Right kidney (tissue), 1 donor: Measurements from ENCODE around the gene NSUN2.
"Not testable (repeated sequence)": the region's sequence is repeated elsewhere in the genome, so short reads cannot be mapped to it uniquely, and the experiment has no call there.

Experiments used
- DNase-seq: peaks from one replicate; pipeline ENCODE4 v3.0.0-alpha.2; 2016

Gene NSUN2

DNA sequence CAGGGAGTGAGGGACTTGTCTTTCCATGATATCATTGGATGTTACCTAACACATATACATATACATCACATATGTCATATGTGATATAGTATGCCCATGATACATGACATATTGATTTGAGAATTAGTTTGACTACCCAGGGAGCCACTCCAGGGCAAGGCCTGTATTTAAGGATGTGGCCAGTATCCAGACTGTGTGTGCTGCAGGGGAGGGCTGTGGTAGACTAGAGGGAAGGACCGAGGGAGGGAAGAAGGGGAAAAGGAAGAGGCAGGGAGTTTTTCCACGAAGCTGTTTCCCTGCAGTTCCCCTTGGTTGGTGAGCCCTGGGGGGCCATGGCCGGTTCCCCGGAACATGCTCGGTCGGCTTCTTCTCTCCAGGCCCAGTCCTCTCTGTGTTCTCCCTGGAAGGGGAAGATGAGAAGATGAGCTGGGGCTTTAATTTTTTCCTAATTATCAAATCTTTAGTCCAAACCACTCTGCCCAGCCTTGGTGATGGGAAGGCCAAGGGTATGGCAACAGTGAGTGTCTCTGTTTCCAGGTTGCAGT lies 48.7 kb downstream of the NSUN2 start:
- no peak for DNase-seq

DNA sequence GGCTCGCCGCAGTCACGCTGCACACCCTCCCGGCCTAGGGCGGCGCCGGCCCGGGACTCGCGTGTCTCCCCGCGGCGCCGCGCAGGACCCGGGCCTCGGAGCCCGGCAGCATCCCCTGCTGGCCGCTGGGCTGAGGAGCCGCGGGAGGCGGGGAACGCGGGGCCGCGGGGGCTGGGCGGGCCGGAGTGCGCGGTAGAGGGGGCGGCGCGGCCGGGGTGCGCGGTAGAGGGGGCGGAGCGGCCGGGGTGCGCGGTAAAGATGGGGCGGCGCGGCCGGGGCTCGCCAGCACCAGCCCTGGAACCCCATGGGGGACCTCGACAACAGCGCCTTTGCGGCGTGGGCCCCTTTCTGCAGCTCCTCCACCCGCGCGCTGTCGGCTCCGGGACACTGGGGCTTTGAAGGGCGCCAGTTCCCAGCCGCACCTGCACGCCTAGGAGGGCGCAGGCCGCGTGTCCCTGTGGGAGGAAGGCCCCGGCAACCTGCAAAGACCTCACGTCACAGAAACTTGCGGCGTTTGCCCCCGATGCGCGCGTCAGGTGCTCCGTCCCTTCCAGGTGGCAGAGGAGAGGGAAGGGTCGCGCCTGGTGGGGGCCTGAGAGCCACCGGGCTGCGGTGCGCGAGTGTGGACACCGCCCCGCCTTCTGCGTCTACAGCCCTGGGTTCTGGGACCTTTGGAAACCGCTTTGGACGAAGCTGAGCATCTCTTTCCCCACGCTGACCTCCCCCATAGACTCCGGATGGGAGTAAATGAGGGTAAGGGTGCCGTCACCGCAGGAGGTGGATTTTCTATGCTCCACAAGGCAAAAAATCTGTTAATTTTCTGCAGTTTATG lies 49.6 kb downstream of the NSUN2 start:
- peak; percentile 61 for DNase-seq

DNA sequence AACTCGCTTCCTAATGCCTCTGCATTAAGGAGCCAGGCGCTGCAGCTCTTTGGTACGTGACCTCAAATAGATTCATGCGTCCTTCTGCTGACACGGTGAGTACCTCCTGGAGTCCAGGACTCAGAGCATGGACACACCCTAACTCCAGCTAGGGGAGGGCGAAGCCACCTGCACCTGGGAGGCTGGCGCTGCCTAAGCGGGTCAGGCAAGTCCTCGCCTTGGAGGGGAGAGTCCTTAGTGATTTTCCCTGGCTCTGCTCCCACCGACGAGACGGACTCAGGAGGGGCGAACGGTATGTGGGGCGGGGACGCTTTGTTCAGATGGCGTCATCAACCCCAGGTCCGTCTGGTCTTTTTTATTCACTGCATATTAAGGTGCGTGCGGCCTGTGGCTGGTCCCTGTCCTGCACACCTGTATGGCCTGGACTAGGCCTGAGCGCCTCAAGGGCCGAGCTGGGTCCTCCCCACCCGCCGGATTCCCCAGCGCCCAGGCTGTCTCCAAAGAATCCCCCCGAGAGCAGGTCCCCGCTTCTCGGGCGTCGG lies 50.3 kb downstream of the NSUN2 start:
- DNase-seq, result peak; percentile 46

DNA sequence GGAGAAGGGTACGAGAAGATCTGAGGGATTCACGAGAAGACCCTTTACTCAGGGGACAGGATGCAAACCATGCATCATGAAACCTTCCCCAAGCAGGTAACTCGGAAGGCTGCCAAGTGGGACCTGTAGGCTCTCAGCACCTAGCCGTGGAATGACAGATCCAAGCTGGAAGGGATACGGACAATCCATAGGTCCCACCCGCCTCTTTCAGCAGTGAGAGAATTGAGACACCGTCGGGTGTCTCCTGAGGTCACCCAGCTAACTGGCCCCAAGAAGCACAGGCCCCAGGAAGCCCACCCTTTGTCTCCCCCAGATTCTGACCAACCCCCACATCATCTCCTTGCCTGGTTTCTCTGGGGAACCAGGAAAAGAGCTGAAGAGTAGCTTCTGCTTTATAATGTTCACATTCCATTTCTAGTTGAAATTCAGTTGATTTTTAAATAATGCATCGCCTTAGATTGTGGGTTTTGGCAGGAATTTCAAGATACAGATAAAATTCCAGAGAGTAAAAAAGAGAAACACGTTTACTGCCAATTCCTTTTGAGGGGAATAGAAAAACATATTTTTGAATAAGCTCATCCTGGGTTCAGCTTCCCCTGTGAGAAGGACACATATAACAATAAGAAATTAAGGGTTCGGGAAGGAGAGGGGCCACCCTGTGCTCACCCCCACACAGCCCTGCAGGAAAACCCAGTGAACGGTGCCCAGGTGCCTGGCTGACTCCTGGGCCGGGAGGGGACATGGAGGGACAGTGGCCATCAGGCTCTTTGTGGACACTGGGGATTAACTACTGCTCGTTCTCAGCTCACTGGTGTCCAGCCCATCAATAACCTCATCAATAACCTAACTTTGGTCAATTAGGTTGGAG lies 51.1 kb downstream of the NSUN2 start:
- no peak for DNase-seq

DNA sequence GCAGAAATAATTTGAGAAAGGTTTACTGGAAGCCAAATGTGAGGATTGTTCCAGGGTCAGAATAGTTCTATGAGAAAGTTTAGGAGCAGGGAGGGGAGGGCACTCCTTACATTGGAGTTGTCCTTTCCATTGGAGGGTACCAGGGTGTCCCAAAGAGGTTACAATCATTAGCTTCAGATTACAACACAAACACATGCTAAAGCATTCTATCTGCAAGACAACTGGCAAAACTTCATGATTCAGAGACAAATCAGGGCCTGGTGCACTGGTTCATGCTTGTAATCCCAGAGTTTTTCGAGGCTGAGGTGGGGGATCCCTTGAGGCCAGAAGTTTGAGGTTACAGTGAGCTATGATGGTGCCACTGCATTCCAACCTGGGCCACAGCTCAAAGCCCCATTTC lies 51.8 kb downstream of the NSUN2 start:
- no peak for DNase-seq

DNA sequence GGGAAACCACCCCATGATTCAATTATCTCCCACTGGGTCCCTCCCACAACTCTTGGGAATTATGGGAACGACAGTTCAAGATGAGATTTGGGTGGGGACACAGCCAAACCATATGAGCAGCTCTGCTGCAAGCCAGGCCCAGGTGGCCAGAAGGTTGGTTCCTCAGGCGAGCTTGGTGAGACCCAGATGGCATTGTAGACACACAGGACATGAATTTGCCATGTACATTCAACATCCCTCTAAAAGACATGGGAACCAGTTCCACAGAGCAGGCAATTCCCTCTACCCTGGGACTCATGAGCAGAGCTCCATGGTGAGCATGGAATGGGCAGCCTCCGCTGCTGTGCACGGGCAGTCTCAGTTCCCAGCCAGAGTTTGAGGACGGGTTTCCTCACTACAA lies 53.3 kb downstream of the NSUN2 start:
- DNase-seq, result no peak

DNA sequence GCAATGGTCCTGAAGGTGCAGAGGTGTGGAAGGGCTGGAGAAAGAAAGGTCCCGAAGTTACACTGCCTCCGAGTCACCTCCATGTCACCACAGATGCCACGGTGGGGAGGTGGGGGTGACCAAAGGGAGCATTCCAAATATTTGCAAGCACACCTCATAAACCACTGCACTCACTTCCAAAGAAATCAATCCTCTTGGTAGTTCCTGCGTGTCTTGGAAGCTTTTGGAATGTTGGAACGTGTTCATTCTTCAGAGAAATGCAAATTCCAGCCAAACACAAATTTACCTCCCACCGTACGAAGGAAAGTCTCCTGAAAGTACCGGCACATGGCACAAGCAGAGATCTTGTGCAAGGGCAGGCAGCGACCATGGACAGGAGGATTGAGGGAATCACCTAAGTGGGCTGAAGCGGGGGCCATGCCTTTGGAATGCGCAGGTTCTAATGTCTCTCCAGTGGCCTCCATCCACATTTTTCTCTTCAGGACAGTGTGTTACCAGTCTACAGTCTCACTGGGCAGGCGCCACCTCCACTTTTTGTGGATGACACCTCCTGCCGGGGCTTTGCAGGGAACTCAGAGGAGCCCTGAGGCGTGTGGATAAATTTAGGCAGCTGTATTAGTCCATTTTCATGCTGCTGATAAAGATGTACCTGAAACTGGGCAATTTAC lies 54.0 kb downstream of the NSUN2 start:
- no peak for DNase-seq

DNA sequence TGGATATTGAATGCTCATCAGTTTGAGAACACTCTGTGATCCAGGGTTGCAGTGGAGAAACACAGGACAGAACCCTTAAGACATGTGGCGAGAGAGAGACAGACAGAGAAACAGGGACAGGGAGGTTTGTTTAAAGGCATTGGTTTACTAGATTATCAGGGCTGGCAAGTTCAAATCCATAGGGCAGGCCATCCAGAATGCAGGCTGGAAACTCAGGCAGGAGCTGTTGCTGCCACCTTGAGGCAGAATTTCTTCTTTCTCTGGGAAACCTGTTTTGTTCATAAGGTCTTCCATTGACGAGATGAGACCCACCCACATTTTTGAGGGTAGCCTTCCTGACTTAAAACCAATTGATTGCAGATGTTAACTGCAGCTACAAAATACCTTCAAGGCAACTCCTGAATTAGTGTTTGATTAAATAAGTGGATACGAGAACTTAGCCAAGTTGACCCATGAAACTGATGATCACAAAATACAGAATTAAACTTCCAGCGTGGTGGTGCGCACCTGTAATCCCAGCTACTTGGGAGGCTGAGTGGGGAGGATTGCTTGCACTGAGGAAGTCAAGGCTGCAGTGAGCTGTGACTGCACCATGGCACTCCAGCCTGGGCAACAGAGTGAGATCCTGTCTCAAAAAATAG lies 55.9 kb downstream of the NSUN2 start:
- DNase-seq, result no peak

DNA sequence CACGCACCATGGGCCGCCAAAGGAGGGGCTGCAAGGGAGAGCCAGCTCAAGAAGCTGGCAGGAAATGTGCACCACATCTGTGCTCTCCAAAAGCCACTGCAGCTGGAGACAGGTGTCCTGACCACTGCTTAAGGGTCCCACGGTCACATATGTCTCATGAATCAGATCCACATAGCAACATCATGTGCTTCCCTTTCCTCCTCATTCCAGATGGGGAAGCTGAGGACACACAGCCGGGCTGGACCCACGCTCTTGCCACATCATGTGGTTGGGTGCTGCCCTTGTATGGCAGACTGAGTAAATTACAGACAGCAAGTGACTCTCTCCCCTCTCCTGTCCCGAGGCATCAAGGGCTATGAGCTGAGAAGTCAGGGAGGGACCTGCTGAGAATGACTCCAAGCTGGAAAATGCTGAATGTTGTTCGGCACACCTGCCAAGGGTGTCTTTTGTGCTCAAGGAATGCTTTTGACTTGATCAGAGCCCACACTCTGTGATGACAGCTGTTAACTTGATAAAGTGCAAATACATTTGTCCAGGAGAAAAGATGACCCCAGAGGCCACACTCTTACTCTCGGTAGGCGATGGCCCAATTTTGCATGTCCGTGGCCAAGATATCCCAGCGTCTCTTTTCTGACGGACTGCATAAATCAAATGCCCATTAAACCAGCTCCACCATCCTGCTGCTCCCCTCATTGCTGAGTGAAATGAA lies 58.2 kb downstream of the NSUN2 start:
- DNase-seq, result no peak

DNA sequence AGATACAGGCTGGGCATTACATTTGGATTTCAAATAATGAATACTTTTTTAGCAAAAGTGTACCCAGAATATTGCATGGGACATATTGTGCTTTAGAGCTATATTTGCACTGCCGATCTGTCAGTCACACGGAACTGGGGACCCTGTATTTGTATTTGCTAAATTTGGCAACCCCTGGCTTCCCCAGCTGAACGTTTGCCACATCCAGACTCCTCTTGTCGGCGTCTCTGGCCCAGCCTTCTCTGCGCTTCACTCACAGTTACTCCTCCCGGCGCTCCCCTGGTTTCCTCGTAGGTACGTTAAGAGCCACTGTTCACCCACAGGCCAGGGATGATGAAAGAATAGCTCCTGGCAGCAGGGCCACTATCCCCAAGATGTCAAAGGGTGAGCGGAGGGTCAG lies 58.7 kb downstream of the NSUN2 start:
- DNase-seq, result no peak

DNA sequence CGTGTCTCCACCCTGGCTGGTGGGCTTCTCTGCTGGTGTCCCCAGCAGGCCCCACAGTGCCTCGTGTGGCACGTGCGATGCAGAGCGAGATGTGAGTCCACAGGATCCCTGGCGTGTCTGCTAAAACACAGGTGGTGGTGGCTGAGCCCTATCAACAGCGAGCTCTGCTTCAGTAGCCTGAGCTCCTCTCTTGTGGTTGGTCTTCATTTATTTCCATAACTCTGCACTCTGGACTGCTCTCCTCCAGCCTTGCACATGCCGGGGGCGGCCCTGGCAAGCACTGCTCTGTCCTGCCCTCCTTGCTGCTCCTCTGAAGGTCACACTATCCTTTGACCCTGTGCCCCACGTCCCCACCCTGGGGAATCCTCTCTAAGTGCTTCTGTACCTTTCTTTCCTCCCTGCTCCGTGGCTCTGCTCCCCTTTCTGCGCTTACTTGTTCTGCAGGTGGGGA lies 59.2 kb downstream of the NSUN2 start:
- no peak for DNase-seq

DNA sequence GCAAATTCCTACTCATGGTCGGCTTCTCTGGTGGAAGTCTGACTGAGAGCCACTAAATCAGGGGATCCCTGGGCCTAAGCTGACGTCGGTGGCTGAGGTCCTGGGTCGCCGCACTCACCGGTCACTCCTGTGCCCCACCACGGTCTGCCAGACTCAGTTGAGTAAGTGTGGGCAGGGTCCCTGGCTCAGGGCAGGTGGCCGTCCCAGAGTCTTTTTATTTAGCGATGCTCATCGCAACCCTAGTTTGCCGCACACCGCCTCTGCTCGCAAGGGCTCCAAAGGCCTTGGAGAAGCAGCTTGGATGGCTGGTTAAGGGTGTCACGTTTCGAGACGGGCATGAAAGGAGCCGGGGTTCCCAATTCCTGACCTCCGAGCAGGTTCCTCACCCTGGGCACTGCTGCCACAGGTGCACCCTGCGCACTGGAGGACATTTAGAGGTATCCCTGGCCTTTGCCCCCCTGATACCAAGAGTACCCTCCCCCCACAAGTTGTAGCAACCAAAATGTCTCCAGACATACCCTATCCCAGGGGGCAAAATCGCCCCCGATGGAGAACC lies 59.9 kb downstream of the NSUN2 start:
- DNase-seq, result no peak

DNA sequence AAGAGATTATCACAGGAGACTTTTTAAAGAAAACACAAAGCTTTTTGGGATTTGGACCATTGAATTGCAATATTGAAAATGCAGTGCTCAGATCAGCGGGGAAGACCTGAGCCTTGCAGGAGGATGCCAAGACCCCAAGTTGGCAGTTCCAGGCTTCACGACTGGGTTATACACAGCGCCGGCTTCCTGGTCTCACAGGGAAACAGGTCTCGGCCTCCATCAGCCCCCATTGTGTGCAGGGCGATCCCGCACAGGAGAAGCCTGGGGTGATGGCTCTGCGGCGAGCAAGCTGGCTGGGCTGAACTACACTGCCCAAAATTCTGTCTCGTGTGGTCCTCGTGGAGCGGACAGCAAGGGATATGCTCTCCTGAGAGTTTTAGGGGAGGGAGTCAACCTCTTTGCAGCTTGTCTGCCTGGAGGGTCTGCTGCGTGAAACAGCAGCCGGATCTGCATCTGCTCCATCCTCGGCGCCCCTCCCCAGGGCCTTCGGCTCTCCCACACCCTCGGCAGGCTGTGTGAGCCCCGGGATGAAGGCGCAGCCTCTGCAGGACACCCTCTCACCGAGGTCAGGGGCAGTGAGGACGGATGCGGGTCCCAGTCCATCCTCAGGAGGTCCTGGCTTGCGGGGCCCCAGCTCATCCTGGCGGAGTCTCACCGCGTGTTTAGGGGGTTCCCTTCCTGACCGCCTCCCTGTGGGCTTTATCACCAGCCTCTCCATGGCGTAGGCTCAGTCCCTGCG lies 60.6 kb downstream of the NSUN2 start:
- DNase-seq, result no peak

DNA sequence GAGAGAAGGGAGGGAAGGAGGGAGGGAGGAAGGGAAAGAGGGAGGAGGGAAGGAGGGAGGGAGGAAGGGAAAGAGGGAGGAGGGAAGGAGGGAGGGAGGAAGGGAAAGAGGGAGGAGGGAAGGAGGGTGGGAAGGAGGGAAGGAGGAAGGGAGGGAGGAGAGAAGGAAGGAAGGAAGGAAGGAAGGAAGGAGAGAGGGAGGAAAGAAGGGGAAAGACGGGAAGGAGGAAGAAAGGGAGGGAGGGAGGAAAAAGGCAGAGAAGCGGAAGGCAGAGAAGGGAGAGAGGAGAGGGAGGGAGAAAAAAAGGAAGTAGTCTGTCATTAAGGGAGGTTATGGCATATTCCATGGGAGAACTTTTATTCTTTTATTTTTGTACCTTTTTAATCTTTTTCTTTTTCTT lies 61.2 kb downstream of the NSUN2 start:
- DNase-seq, result not testable (repeated sequence)

DNA sequence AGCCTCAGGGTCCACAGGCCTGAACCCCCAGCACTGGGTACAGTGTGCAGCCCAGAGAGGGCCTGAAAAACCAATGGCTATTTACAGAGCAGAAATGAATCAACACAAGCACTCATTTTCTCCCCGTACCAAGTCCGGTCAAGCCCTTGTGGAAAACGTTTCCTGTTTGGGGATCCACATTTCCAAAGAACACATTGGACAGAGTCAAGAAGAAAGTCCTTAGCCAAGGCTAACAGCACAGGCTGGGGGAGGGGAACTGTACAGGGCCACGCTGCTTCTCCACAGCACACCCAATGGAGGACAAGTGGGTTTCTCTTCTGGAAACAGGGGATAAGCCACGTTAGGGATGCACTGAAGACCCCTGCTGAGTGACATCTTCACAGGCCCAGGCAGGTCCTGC lies 62.3 kb downstream of the NSUN2 start:
- DNase-seq, result no peak

DNA sequence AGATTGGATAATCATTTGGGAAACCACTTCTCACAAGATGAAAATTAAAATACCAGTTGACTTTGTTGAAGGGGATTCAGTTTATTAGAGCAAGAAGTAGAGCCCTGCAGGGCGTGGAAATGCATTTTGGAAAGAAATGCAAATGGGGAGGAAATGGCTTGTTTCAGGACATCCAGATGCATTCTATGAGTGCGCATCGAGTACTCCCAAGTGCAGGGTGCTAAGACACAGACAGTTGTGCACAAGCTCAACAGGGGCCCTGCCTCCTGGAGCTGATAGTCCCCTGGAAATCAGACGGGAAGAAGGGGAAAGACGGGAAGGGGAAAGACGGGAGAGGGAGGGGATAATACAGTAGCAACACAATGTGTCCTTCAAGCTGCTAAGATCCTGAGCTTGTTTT lies 64.0 kb downstream of the NSUN2 start:
- DNase-seq, result no peak

DNA sequence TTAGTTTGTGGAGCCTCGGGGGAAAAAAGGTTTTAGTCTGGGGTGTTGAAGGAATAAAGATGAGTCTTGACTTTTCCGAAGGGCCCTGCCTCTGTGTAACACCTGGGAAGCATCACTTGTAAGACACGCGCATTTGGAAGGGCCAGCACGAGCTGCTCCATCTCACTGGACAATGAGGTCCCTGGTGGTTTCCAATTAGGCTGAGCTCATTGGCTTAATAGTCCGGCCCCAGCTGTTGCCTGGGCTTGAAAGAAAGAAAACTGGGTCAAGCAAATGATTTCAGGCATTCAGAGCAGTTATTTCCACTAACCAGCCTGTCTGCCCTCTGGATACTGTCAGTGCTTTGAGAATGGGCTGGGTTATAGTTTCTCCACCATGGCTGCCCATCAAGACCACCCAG lies 64.5 kb downstream of the NSUN2 start:
- no peak for DNase-seq

DNA sequence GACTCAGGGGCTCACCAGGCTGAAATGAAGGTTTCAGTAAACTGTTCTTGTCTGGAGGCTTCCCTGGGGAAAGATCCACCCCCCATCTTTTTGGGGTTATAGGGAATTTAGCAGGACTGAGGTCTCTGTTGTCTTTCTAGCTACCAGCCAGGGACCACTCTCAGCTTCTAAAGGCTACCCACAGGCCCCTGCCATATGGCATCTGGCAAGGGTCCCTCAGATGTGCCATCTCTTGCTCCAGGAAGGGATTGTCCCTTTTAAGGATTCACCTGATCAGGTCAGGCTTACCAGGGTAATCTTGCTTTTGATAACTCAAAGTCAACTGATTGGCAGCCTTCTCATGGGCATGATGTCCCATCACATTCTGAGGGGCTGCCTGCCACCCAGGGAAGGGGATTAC lies 65.0 kb downstream of the NSUN2 start:
- DNase-seq, result no peak

DNA sequence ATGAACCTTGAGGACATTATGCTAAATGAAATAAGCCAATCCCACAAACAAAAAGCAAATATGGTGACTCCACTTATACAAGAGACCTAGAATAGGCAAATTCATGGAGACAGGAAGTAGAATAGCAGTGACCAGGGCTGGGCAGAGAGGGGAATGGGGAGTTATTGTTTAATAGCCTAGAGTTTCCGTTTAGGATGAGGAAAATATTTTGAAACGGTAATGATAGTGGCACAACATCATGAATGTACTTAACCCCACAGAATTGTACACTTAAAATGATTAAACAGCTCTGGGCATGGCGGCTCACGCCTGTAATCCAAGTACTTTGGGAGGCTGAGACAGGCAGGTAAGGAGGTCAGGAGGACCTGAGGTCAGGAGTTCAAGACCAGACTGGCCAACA lies 65.8 kb downstream of the NSUN2 start:
- no peak for DNase-seq

DNA sequence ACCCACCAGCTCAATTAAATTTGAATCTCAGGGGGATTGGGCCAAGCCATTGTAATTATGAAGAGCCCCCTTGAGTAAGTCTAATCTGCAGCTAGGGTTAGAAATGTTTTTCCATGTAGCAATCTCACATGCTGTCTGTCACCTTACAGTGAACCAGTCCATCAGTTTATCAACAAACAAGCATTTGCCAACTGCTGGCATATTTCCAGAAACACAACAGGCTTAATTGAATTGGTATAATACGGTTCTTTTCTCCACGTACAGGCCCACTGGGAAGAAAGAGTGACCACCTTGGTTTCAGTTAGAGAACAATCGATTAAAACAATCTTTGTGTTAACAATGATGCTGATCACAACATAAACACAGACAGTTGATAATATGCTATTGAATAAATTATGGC lies 67.4 kb downstream of the NSUN2 start:
- DNase-seq, result no peak
